Measurements from ENCODE around the gene DRC7.
A peak's percentile ranks its signal among the peaks of the same experiment; 100 is the strongest.

The DRC7 gene

DNA sequence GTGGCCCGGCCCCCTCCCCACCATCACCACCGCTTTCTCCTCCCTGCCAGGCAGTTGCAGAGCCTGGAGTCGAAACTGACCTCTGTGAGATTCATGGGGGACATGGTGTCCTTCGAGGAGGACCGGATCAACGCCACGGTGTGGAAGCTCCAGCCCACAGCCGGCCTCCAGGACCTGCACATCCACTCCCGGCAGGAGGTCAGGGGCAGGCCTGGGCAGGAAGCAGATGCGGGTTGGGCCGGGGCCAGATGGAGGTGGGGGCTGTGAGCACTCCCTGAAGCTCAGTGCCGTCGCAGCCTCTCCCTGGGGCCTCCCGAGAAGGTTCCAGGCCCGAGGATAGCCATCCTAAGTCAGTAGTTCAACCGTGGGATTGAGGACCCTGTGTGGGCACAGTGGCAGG is 40.7 kb upstream of the DRC7 start:
- Histone ChIP-seq H3K27me3 (replicated peaks in 2 of 5; ENCODE audit: control insufficient read depth in 4 of 5, insufficient read depth in 5 of 5, low read length in 4 of 5) (no peaks in the 10 kb centered on the region), H3K4me1 (ENCODE audit: control extremely low read depth in 1 of 4, control insufficient read depth in 4 of 4, insufficient read depth in 4 of 4, low read length in 3 of 4) (peaks cover 0 to 47% (median 35%) of the 10 kb centered on the region in 4 experiments), H3K27ac (ENCODE audit: insufficient read depth in 1 of 2, low read depth in 1 of 2, low read length in 2 of 2, poor library complexity in 1 of 2, severe bottlenecking in 2 of 2) (peak overlapping the region in 1 of 2 experiments; percentile 77), H3K4me3 (ENCODE audit: control insufficient read depth in 1 of 7, extremely low read depth in 1 of 7, insufficient read depth in 4 of 7, low read depth in 2 of 7, low read length in 6 of 7) (peak overlapping the region in 2 of 7 experiments; percentile 1 to 19), H3K9me3 (ENCODE audit: control extremely low read depth in 1 of 5, control insufficient read depth in 4 of 5, insufficient read depth in 2 of 5, low read depth in 1 of 5, low read length in 4 of 5) (no peaks in the 10 kb centered on the region), H3K36me3 (ENCODE audit: control insufficient read depth in 4 of 4, insufficient read depth in 4 of 4, low read length in 3 of 4) (peaks cover 7 to 84% (median 60%) of the 10 kb centered on the region in 4 experiments)
- ChIA-PET CTCF (interaction anchor here (1.0 to 11.4 kb wide), 13 partner anchors 10 to 83 kb away, joined by 3 to 500 read pairs (median 4); partner anchors contain the start of gene ADGRG3), POLR2A (interaction anchor here (0.6 kb wide), 1 partner anchor 36 kb away, joined by 3 read pairs; no protein-coding TSS in a partner anchor)
- 0% methylated on average over 12 of the region's 16 CpGs for WGBS (ENCODE audit: insufficient coverage)
- peak in 2 of 3 donors; percentile 52 to 55 for DNase-seq

DNA sequence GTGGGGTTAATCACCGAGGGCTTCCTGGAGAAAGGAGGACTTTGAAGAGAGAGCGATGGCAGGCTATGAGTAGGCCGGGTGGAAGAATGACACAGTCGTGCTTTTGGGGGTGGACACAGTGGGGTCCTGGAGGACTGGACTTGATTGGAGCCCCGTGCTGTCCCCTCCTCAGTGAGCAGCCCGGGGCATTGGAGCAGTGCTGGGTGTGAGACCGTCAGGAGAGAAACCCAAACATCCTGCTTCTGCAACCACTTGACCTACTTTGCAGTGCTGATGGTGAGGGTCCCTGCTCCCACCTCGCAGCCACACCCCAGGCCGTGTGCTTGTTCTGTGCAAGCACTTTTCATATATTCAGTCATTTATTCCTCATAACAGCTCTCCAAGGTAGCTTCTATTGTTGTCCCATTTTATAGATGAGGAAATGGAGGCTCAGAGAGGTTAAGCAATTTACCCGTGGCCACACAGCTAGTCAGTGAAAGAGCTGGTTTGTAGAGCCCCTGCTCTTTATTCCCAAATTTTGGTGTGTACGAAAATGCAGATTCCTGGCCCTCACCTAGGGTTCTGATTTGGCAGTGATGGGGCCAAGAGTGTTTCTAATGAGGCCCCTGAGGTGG is 38.2 kb upstream of the DRC7 start:
- H3K27ac ChIP-seq (ENCODE audit: insufficient read depth in 1 of 2, low read depth in 1 of 2, low read length in 2 of 2, poor library complexity in 1 of 2, severe bottlenecking in 2 of 2) = peak overlapping the region in 1 of 2 experiments; percentile 22
- ChIA-PET CTCF (interaction anchor here (0.6 to 2.7 kb wide), 6 partner anchors 8 to 74 kb away, joined by 3 to 8 read pairs (median 4); partner anchors contain the start of gene ADGRG3), POLR2A (no interaction called here)
- peaks cover 8 to 92% (median 69%) of the 10 kb centered on the region in 4 experiments for H3K36me3 ChIP-seq (ENCODE audit: control insufficient read depth in 4 of 4, insufficient read depth in 4 of 4, low read length in 3 of 4)
- H3K9me3 ChIP-seq (ENCODE audit: control extremely low read depth in 1 of 5, control insufficient read depth in 4 of 5, insufficient read depth in 2 of 5, low read depth in 1 of 5, low read length in 4 of 5) = no peaks in the 10 kb centered on the region
- peaks cover 0 to 33% (median 26%) of the 10 kb centered on the region in 4 experiments for H3K4me1 ChIP-seq (ENCODE audit: control extremely low read depth in 1 of 4, control insufficient read depth in 4 of 4, insufficient read depth in 4 of 4, low read length in 3 of 4)
- H3K4me3 ChIP-seq (ENCODE audit: control insufficient read depth in 1 of 7, extremely low read depth in 1 of 7, insufficient read depth in 4 of 7, low read depth in 2 of 7, low read length in 6 of 7) = no peak overlapping the region
- DNase-seq = no peak
- H3K27me3 ChIP-seq (replicated peaks in 2 of 5; ENCODE audit: control insufficient read depth in 4 of 5, insufficient read depth in 5 of 5, low read length in 4 of 5) = no peaks in the 10 kb centered on the region
- WGBS (ENCODE audit: insufficient coverage) = 96% methylated on average over 9 of the region's 11 CpGs

DNA sequence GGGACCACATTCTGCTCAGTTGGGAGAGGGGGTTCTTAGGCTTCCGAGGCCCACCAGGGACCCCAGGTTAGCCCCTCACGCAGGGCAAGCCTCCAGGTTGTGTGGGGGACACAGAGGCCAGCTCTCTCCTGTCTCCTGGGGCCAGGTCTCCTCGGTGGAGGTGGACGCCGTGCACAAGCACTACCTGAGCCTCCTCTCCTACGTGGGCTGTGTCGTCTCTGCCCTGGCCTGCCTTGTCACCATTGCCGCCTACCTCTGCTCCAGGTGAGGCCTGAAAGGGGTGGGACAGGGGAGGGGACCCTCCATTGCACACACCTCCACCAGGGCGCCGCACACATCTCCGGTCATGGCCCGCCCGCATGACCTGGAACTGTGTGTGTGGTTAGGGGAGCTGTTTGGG is 37.4 kb upstream of the DRC7 start:
- POLR2A ChIA-PET = no interaction called here
- Histone ChIP-seq H3K27ac (ENCODE audit: insufficient read depth in 1 of 2, low read depth in 1 of 2, low read length in 2 of 2, poor library complexity in 1 of 2, severe bottlenecking in 2 of 2) (no peak overlapping the region), H3K4me1 (ENCODE audit: control extremely low read depth in 1 of 4, control insufficient read depth in 4 of 4, insufficient read depth in 4 of 4, low read length in 3 of 4) (peaks cover 0 to 27% (median 25%) of the 10 kb centered on the region in 4 experiments), H3K36me3 (ENCODE audit: control insufficient read depth in 4 of 4, insufficient read depth in 4 of 4, low read length in 3 of 4) (peaks cover 8 to 92% (median 70%) of the 10 kb centered on the region in 4 experiments), H3K27me3 (replicated peaks in 2 of 5; ENCODE audit: control insufficient read depth in 4 of 5, insufficient read depth in 5 of 5, low read length in 4 of 5) (no peaks in the 10 kb centered on the region), H3K4me3 (ENCODE audit: control insufficient read depth in 1 of 7, extremely low read depth in 1 of 7, insufficient read depth in 4 of 7, low read depth in 2 of 7, low read length in 6 of 7) (no peak overlapping the region), H3K9me3 (ENCODE audit: control extremely low read depth in 1 of 5, control insufficient read depth in 4 of 5, insufficient read depth in 2 of 5, low read depth in 1 of 5, low read length in 4 of 5) (no peaks in the 10 kb centered on the region)
- DNase-seq = no peak
- CTCF ChIA-PET = interaction anchor here (0.6 to 2.7 kb wide), 4 partner anchors 9 to 75 kb away, joined by 3 to 8 read pairs (median 4); partner anchors contain the start of gene ADGRG3
- WGBS (ENCODE audit: insufficient coverage) = 93% methylated on average over 2 of the region's 13 CpGs

DNA sequence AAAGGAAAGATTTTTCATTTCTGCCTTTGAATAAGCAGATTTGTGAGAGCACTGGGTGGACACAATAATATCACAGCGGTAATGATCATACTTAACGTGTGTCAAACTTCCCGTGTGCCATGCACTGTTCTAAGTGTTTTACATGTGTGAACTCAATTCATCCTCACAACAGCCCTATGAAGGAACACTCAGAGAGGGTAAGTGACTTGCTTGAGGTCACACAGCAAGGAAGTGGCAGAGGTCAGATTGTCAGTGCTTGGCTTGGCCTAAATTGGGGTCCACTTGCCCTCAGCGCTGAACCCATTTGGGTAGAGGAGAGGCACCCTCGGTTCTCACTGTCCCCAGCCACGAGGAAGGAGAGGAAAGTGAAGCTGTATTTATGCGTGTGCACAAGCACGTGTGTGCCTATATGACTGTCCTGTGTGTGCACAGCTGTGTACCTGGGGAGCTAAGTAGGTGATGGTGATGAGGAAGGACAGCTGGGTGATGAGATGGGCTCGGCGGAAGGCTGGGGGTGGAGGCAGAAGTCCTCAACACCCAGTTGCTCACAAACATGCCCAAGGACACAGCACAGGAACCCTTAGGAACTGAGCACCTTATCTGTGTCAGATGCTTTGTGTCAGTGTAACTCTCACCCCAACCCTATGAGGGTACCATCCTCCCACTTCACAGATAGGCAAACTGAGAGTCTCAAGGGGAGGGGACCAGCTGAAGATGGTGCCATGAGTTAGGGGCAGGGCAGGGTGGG is 36.3 kb upstream of the DRC7 start:
- DNase-seq = no peak
- H3K36me3 ChIP-seq (ENCODE audit: control insufficient read depth in 4 of 4, insufficient read depth in 4 of 4, low read length in 3 of 4) = peaks cover 8 to 94% (median 67%) of the 10 kb centered on the region in 4 experiments
- WGBS (ENCODE audit: insufficient coverage) = 96% methylated on average over 8 of the region's 10 CpGs
- H3K4me1 ChIP-seq (ENCODE audit: control extremely low read depth in 1 of 4, control insufficient read depth in 4 of 4, insufficient read depth in 4 of 4, low read length in 3 of 4) = peaks cover 0 to 17% (median 16%) of the 10 kb centered on the region in 4 experiments
- ChIA-PET CTCF (interaction anchor here (1.9 to 2.7 kb wide), 2 partner anchors 10 kb away, joined by 5 to 8 read pairs; partner anchors contain the start of gene ADGRG3), POLR2A (no interaction called here)
- no peaks in the 10 kb centered on the region for H3K27me3 ChIP-seq (replicated peaks in 2 of 5; ENCODE audit: control insufficient read depth in 4 of 5, insufficient read depth in 5 of 5, low read length in 4 of 5)
- no peak overlapping the region for H3K27ac ChIP-seq (ENCODE audit: insufficient read depth in 1 of 2, low read depth in 1 of 2, low read length in 2 of 2, poor library complexity in 1 of 2, severe bottlenecking in 2 of 2)
- no peaks in the 10 kb centered on the region for H3K9me3 ChIP-seq (ENCODE audit: control extremely low read depth in 1 of 5, control insufficient read depth in 4 of 5, insufficient read depth in 2 of 5, low read depth in 1 of 5, low read length in 4 of 5)
- no peak overlapping the region for H3K4me3 ChIP-seq (ENCODE audit: control insufficient read depth in 1 of 7, extremely low read depth in 1 of 7, insufficient read depth in 4 of 7, low read depth in 2 of 7, low read length in 6 of 7)

DNA sequence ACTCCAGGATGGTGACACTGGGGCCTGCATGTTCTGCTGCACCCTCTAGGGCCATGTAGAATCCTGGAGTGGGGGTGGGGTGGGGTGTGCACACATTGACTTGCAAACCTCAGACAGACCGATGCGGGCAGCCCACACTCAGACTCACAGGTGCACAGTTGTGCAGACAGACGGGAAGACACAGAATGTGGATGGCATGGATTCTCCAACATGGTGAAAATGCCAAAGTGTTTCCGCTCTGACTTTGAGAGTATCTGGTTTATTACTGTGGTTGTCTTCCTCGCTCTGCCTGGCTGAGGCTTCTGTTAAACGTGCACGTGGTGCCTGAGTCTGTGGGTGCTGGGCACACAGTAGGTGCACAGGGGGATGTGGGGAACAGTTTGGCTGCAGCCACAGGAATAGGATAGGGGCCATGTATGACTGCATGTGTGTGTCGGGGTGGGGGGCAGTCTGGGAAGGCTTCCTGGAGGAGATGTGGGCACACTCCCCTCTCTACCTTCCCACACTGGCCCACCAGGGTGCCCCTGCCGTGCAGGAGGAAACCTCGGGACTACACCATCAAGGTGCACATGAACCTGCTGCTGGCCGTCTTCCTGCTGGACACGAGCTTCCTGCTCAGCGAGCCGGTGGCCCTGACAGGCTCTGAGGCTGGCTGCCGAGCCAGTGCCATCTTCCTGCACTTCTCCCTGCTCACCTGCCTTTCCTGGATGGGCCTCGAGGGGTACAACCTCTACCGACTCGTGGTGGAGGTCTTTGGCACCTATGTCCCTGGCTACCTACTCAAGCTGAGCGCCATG is 35.5 kb upstream of the DRC7 start:
- no peaks in the 10 kb centered on the region for H3K27me3 ChIP-seq (replicated peaks in 2 of 5; ENCODE audit: control insufficient read depth in 4 of 5, insufficient read depth in 5 of 5, low read length in 4 of 5)
- no peak overlapping the region for H3K4me3 ChIP-seq (ENCODE audit: control insufficient read depth in 1 of 7, extremely low read depth in 1 of 7, insufficient read depth in 4 of 7, low read depth in 2 of 7, low read length in 6 of 7)
- no peaks in the 10 kb centered on the region for H3K9me3 ChIP-seq (ENCODE audit: control extremely low read depth in 1 of 5, control insufficient read depth in 4 of 5, insufficient read depth in 2 of 5, low read depth in 1 of 5, low read length in 4 of 5)
- POLR2A ChIA-PET = no interaction called here
- DNase-seq = no peak
- H3K4me1 ChIP-seq (ENCODE audit: control extremely low read depth in 1 of 4, control insufficient read depth in 4 of 4, insufficient read depth in 4 of 4, low read length in 3 of 4) = peaks cover 0 to 9% (median 8%) of the 10 kb centered on the region in 4 experiments
- CTCF ChIA-PET = interaction anchor here (2.7 kb wide), 1 partner anchor 9 kb away, joined by 8 read pairs; the partner anchor contains the start of gene ADGRG3
- H3K36me3 ChIP-seq (ENCODE audit: control insufficient read depth in 4 of 4, insufficient read depth in 4 of 4, low read length in 3 of 4) = peaks cover 8 to 95% (median 70%) of the 10 kb centered on the region in 4 experiments
- H3K27ac ChIP-seq (ENCODE audit: insufficient read depth in 1 of 2, low read depth in 1 of 2, low read length in 2 of 2, poor library complexity in 1 of 2, severe bottlenecking in 2 of 2) = no peak overlapping the region
- WGBS (ENCODE audit: insufficient coverage) = 93% methylated on average over 11 of the region's 19 CpGs

DNA sequence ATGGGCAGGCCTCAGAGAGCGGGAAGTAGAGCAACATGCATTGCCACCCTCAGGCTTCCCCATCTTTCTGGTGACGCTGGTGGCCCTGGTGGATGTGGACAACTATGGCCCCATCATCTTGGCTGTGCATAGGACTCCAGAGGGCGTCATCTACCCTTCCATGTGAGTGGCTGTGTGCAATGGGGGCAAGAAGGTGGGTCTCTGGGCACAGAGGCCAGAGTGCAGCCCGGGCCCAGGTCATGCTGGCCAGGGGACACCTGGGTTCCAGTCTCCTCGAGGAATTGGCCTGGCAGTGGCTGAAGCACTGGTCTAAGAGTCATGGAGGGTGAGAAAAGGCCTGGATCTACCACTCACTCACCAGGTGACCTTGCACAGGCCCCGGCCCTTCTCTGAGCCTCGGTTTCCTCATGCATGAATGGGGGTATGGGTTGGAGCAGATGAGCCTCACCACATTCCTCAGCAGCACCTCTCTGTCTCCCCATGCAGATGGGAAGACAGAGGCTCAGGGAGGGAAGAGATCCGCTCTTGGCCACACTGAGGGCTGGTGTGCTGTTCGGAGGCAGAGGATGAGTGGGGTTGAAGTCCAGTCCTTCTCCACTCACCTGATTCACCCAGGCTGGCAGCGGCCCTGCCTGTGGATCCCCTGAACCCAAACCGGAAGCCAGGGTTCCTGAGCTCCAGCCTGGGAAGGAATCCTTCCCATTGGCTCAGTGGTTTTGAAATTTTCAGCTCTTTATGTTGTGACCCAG is 33.7 kb upstream of the DRC7 start:
- Histone ChIP-seq H3K36me3 (ENCODE audit: control insufficient read depth in 4 of 4, insufficient read depth in 4 of 4, low read length in 3 of 4) (peaks cover 6 to 98% (median 68%) of the 10 kb centered on the region in 4 experiments), H3K27ac (ENCODE audit: insufficient read depth in 1 of 2, low read depth in 1 of 2, low read length in 2 of 2, poor library complexity in 1 of 2, severe bottlenecking in 2 of 2) (no peak overlapping the region), H3K27me3 (replicated peaks in 2 of 5; ENCODE audit: control insufficient read depth in 4 of 5, insufficient read depth in 5 of 5, low read length in 4 of 5) (no peaks in the 10 kb centered on the region), H3K4me3 (ENCODE audit: control insufficient read depth in 1 of 7, extremely low read depth in 1 of 7, insufficient read depth in 4 of 7, low read depth in 2 of 7, low read length in 6 of 7) (no peak overlapping the region), H3K9me3 (ENCODE audit: control extremely low read depth in 1 of 5, control insufficient read depth in 4 of 5, insufficient read depth in 2 of 5, low read depth in 1 of 5, low read length in 4 of 5) (no peaks in the 10 kb centered on the region), H3K4me1 (ENCODE audit: control extremely low read depth in 1 of 4, control insufficient read depth in 4 of 4, insufficient read depth in 4 of 4, low read length in 3 of 4) (no peaks in the 10 kb centered on the region)
- POLR2A ChIA-PET = no interaction called here
- CTCF ChIA-PET = interaction anchor here (1.1 to 4.2 kb wide), 2 partner anchors 15 to 43 kb away, joined by 4 to 13 read pairs; no protein-coding TSS in a partner anchor
- 95% methylated on average over 9 of the region's 11 CpGs for WGBS (ENCODE audit: insufficient coverage)
- no peak for DNase-seq
